PC-3 (cell line): Measurements from ENCODE around the gene UBE2S. TPM values are rescaled to one million over a fixed set of nuclear protein-coding genes. Genes with fewer than 3 reads are reported as not detected.

Source experiments
- ATAC-seq: fragments of 200-7000 bp; cut with Tn5 transposase; 2 replicates; pipeline ENCODE4 v1.9.1; 2020; ENCODE audit warnings: mild to moderate bottlenecking, moderate library complexity
- BruUV-seq: library from RNA; stranded (reverse); fragments of 400-500 nt; replicated peaks from 2 replicates; lab custom pipeline; 2021; lab: Mats Ljungman, UMichigan
- CTCF ChIA-PET: fragments of 300-600 bp; sonication (Branson Sonifier 250); formaldehyde crosslinking; loops from one replicate; lab custom pipeline; 2022; ENCODE audit warnings: antibody characterized with exemption; lab: Charles Lee
- POLR2A ChIA-PET: fragments of 300-600 bp; sonication (Branson Sonifier 250); formaldehyde crosslinking; loops from one replicate; lab custom pipeline; 2022; ENCODE audit warnings: antibody characterized with exemption; ENCODE audit not compliant: unreplicated experiment; lab: Charles Lee
- DNase-seq: peaks from one replicate; pipeline ENCODE4 v3.0.0-alpha.2; 2015
- H2AFZ ChIP-seq: fragments of 300-600 bp; sonication (generic); 2 replicates; pipeline ENCODE4 v1.6.0; 2016; ENCODE audit warnings: antibody characterized with exemption, low read length
- H3F3A ChIP-seq: fragments of 300-600 bp; sonication (generic); one replicate; pipeline ENCODE4 v1.6.0; 2017; ENCODE audit warnings: antibody characterized with exemption, low read length, control low read depth, mild to moderate bottlenecking; ENCODE audit not compliant: unreplicated experiment
- H3K27ac ChIP-seq: fragments of 300-600 bp; sonication (generic); 2 replicates; pipeline ENCODE4 v1.5.1; 2016; ENCODE audit warnings: mild to moderate bottlenecking, low read length
- H3K27me3 ChIP-seq: fragments of 300-600 bp; sonication (generic); 2 replicates; pipeline ENCODE4 v1.6.1; 2016; ENCODE audit warnings: low read length, mixed read lengths
- H3K36me3 ChIP-seq: fragments of 300-600 bp; sonication (generic); 2 replicates; pipeline ENCODE4 v1.6.1; 2016; ENCODE audit warnings: low read depth, mixed run types, low read length, mixed read lengths
- H3K4me1 ChIP-seq: fragments of 300-600 bp; sonication (generic); 2 replicates; pipeline ENCODE4 v1.5.1; 2016; ENCODE audit warnings: low read length; ENCODE audit not compliant: insufficient read depth
- H3K4me2 ChIP-seq: fragments of 300-600 bp; sonication (generic); 2 replicates; pipeline ENCODE4 v1.6.0; 2016; ENCODE audit warnings: low read length
- H3K4me3 ChIP-seq: fragments of 300-600 bp; sonication (generic); 2 replicates; pipeline ENCODE4 v1.5.1; 2016; ENCODE audit warnings: mild to moderate bottlenecking, low read length, mixed read lengths
- H3K79me2 ChIP-seq: fragments of 300-600 bp; sonication (generic); 2 replicates; pipeline ENCODE4 v1.6.1; 2017; ENCODE audit warnings: low read length, mixed read lengths
- H3K9ac ChIP-seq: fragments of 300-600 bp; sonication (generic); 2 replicates; pipeline ENCODE4 v1.6.0; 2016; ENCODE audit warnings: mild to moderate bottlenecking, low read length
- H3K9me2 ChIP-seq: fragments of 300-600 bp; sonication (generic); replicated peaks from 2 replicates; pipeline ENCODE4 v1.6.1; 2016; ENCODE audit warnings: mixed run types, low read length, mixed read lengths
- H3K9me3 ChIP-seq: fragments of 300-600 bp; sonication (generic); 2 replicates; pipeline ENCODE4 v1.6.1; 2016; ENCODE audit warnings: low read length, mixed read lengths
- H4K20me1 ChIP-seq: fragments of 300-600 bp; sonication (generic); 2 replicates; pipeline ENCODE4 v1.6.1; 2016; ENCODE audit warnings: low read length, mixed read lengths
- CTCF ChIP-seq: fragments of 300-600 bp; sonication (generic); conservative IDR thresholded peaks from 2 replicates; pipeline ENCODE4 v1.5.1; 2017; ENCODE audit warnings: antibody characterized with exemption, low read depth, mild to moderate bottlenecking, low read length
- EZH2 ChIP-seq: fragments of 300-600 bp; sonication (generic); IDR thresholded peaks from one replicate; pipeline ENCODE4 v1.6.1; 2017; ENCODE audit warnings: antibody characterized with exemption, mild to moderate bottlenecking, low read length; ENCODE audit not compliant: unreplicated experiment
- EZH2phosphoT487 ChIP-seq: fragments of 300-600 bp; sonication (generic); IDR thresholded peaks from 2 replicates; pipeline ENCODE4 v1.6.1; 2018; ENCODE audit warnings: mild to moderate bottlenecking, antibody characterized with exemption, low read length, borderline replicate concordance
- intact Hi-C: fragments of 100-400 bp; cut with micrococcal nuclease; formaldehyde crosslinking; loops from 2 replicates; pipeline ENCODE4 v1.9.0; 2023
- total RNA-seq: library from RNA; depleted of rRNA; stranded (reverse); fragments of >200 nt; gene quantifications from 2 replicates; pipeline ENCODE4 v1.2.3, GENCODE V29; 2014

The UBE2S gene
- total RNA-seq, 1 experiment from 2014 or later: 2,245 TPM

DNA sequence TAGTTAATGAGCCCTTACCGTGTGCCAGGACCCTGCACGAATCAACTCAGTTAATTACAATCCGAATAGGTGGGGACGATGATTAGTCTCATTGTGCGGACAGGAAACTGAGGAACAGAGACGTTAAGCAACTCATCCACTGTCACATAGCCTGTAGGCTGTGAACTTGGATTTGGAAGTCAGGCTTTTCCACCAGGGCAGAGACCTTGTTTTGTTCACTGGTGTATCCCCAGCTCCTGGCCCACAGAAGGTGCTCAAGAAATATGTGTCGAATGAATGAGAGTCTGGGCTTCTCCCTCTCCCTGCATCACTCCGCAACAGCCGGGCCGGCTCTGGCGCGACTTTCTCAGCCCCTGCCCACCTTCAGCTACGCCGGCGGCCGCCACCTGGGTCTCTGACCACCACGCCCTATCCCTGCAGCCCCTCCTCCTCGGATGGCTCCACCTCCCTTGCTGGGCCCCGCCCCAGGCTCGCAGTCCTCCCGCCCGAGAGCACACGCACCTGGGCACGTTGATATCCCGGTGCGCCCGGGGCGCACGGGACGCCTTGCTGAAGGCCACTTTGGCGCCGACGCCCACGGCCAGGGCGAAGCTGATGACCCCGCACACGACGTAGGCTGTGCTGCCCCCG is 34.2 kb upstream of the UBE2S start:
- CTCF ChIA-PET: no interaction called here
- Histone ChIP-seq H3K9me2 (no peaks in the 10 kb centered on the region), H3K4me3 (no peak overlapping the region)

DNA sequence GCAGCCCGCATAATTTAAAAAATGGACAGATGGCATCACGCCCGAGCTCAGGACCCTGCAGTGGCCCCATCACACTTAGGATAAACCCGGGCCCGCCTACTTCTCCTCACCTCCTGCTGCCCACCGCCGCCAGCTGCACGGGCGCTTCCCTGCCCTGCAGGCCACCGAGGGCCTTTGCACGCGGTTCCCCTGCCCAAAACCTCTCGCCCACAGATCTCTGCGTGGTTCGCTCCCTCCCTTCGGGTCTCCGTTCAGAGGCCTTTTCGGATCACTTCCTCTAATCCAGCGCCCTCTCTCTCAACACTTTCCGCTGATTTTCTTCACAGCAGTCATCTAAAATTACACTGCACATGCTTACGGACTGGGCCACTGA is 33.7 kb upstream of the UBE2S start:
- ATAC-seq (no peak), DNase-seq (no peak)
- Histone ChIP-seq H3K27me3 (peaks cover 52% of the 10 kb centered on the region), H3K4me3 (no peak overlapping the region), H3K36me3 (no peaks in the 10 kb centered on the region), H4K20me1 (no peaks in the 10 kb centered on the region; the same call in 1 of the 2 replicates), H3K9me3 (no peaks in the 10 kb centered on the region), H3K4me1 (no peaks in the 10 kb centered on the region), H3K9me2 (no peaks in the 10 kb centered on the region), H3K4me2 (no peak overlapping the region), H3K9ac (no peak overlapping the region), H2AFZ (no peak overlapping the region), H3K79me2 (no peaks in the 10 kb centered on the region), H3F3A (no peaks in the 10 kb centered on the region), H3K27ac (no peak overlapping the region)
- CTCF ChIA-PET: no interaction called here
- POLR2A ChIA-PET: no interaction called here
- intact Hi-C loops: no loop called here
- no TSS peak for BruUV-seq
- no peak for TF ChIP-seq CTCF
- TF ChIP-seq EZH2: no peak
- TF ChIP-seq EZH2phosphoT487: no peak

More for the DNA sequence above, 34.2 kb upstream of the UBE2S start:
- no TSS peak for BruUV-seq
- intact Hi-C loops: no loop called here
- Histone ChIP-seq H3K4me1 (no peaks in the 10 kb centered on the region), H3K79me2 (no peaks in the 10 kb centered on the region), H3K27me3 (peaks cover 52% of the 10 kb centered on the region), H3K36me3 (no peaks in the 10 kb centered on the region), H3F3A (no peaks in the 10 kb centered on the region), H3K4me2 (no peak overlapping the region), H3K9ac (no peak overlapping the region), H3K27ac (no peak overlapping the region), H4K20me1 (no peaks in the 10 kb centered on the region; the same call in 1 of the 2 replicates), H2AFZ (no peak overlapping the region), H3K9me3 (no peaks in the 10 kb centered on the region)
- no peak for ATAC-seq
- DNase-seq: no peak
- TF ChIP-seq EZH2phosphoT487 (no peak), EZH2 (peak; percentile 73)
- POLR2A ChIA-PET: no interaction called here

GRCh38 chr19:55440411-55441105 is 33.0 kb upstream of the UBE2S start:
- Histone ChIP-seq H3K9ac (no peak overlapping the region), H3K9me3 (no peaks in the 10 kb centered on the region), H3F3A (no peaks in the 10 kb centered on the region), H3K4me1 (no peaks in the 10 kb centered on the region), H3K79me2 (no peaks in the 10 kb centered on the region), H3K4me2 (no peak overlapping the region), H4K20me1 (no peaks in the 10 kb centered on the region; the same call in 1 of the 2 replicates), H3K27me3 (peaks cover 49% of the 10 kb centered on the region), H2AFZ (no peak overlapping the region), H3K27ac (no peak overlapping the region), H3K9me2 (no peaks in the 10 kb centered on the region), H3K36me3 (no peaks in the 10 kb centered on the region), H3K4me3 (no peak overlapping the region)
- BruUV-seq: no TSS peak
- no peak for TF ChIP-seq EZH2phosphoT487
- TF ChIP-seq EZH2: no peak
- TF ChIP-seq CTCF: no peak
- ChIA-PET CTCF (no interaction called here), POLR2A (no interaction called here)
- ATAC-seq (no peak), DNase-seq (no peak)
- intact Hi-C loops: no loop called here
